Activated naive CD4-positive, alpha-beta T cell treated with anti-CD3 and anti-CD28 coated beads, Interleukin-2, amount 50 U/mL, for 24 hours (primary cell): Measurements from ENCODE around the gene ANKH.
"Not testable (repeated sequence)": the region's sequence is repeated elsewhere in the genome, so short reads cannot be mapped to it uniquely, and the experiment has no call there.

Source experiments
- H3K27ac Mint-ChIP-seq: one replicate; pipeline ENCODE4 v1.8.0; 2021; ENCODE audit warnings: mild to moderate bottlenecking, mixed read lengths
- H3K27me3 Mint-ChIP-seq: one replicate; pipeline ENCODE4 v1.8.0; 2021; ENCODE audit warnings: mixed read lengths
- H3K36me3 Mint-ChIP-seq: one replicate; pipeline ENCODE4 v1.8.0; 2021; ENCODE audit warnings: mixed read lengths
- H3K4me1 Mint-ChIP-seq: one replicate; pipeline ENCODE4 v1.8.0; 2021; ENCODE audit warnings: mixed read lengths
- H3K4me3 Mint-ChIP-seq: one replicate; pipeline ENCODE4 v1.8.0; 2021; ENCODE audit warnings: mild to moderate bottlenecking, mixed read lengths
- H3K9me3 Mint-ChIP-seq: one replicate; pipeline ENCODE4 v1.8.0; 2021; ENCODE audit warnings: mixed read lengths

Gene ANKH

GRCh38 chr5:14810282-14810681, 61.3 kb downstream of the ANKH start:
- peaks cover 10% of the 10 kb centered on the region for H3K36me3 Mint-ChIP-seq
- peak overlapping the region; percentile 84 for H3K4me3 Mint-ChIP-seq
- H3K27ac Mint-ChIP-seq, result peak overlapping the region; percentile 90
- no peaks in the 10 kb centered on the region for H3K27me3 Mint-ChIP-seq
- H3K4me1 Mint-ChIP-seq, result peaks cover 81% of the 10 kb centered on the region
- no peaks in the 10 kb centered on the region for H3K9me3 Mint-ChIP-seq

GRCh38 chr5:14809369-14810155, 62.0 kb downstream of the ANKH start:
- Mint-ChIP-seq H3K36me3 (peaks cover 14% of the 10 kb centered on the region), H3K4me3 (peak overlapping the region; percentile 84), H3K27me3 (no peaks in the 10 kb centered on the region), H3K27ac (peak overlapping the region; percentile 90), H3K9me3 (no peaks in the 10 kb centered on the region), H3K4me1 (peaks cover 81% of the 10 kb centered on the region)

- H3K36me3 Mint-ChIP-seq, result peaks cover 14% of the 10 kb centered on the region
- no peaks in the 10 kb centered on the region for H3K9me3 Mint-ChIP-seq
- H3K4me1 Mint-ChIP-seq, result peaks cover 76% of the 10 kb centered on the region
- H3K27ac Mint-ChIP-seq, result peak overlapping the region; percentile 59
- H3K27me3 Mint-ChIP-seq, result no peaks in the 10 kb centered on the region
- no peak overlapping the region for H3K4me3 Mint-ChIP-seq
Observed at GRCh38 chr5:14807471-14807870, 64.1 kb downstream of the ANKH start.

- Mint-ChIP-seq H3K9me3 (no peaks in the 10 kb centered on the region), H3K4me1 (peaks cover 78% of the 10 kb centered on the region), H3K36me3 (peaks cover 17% of the 10 kb centered on the region), H3K4me3 (no peak overlapping the region), H3K27me3 (no peaks in the 10 kb centered on the region), H3K27ac (no peak overlapping the region)
Observed at GRCh38 chr5:14806456-14806855, 65.1 kb downstream of the ANKH start.

- Mint-ChIP-seq H3K4me3 (no peak overlapping the region), H3K27ac (no peak overlapping the region), H3K36me3 (peaks cover 19% of the 10 kb centered on the region), H3K27me3 (no peaks in the 10 kb centered on the region), H3K9me3 (no peaks in the 10 kb centered on the region), H3K4me1 (peaks cover 86% of the 10 kb centered on the region)
Observed at GRCh38 chr5:14802541-14802940, 69.0 kb downstream of the ANKH start.

- H3K9me3 Mint-ChIP-seq, result no peaks in the 10 kb centered on the region
- H3K36me3 Mint-ChIP-seq, result peaks cover 19% of the 10 kb centered on the region
- peaks cover 87% of the 10 kb centered on the region for H3K4me1 Mint-ChIP-seq
- H3K27me3 Mint-ChIP-seq, result no peaks in the 10 kb centered on the region
- H3K27ac Mint-ChIP-seq, result no peak overlapping the region
- H3K4me3 Mint-ChIP-seq, result no peak overlapping the region
Observed at GRCh38 chr5:14801792-14802191, 69.8 kb downstream of the ANKH start.

- not testable (repeated sequence) for H3K4me3 Mint-ChIP-seq, H3K27ac Mint-ChIP-seq, H3K9me3 Mint-ChIP-seq, H3K27me3 Mint-ChIP-seq
- peaks cover 13% of the 10 kb centered on the region for H3K36me3 Mint-ChIP-seq
- H3K4me1 Mint-ChIP-seq, result peaks cover 85% of the 10 kb centered on the region
Observed at GRCh38 chr5:14797385-14797784, 74.2 kb downstream of the ANKH start.

- H3K27ac Mint-ChIP-seq, result no peak overlapping the region
- H3K4me3 Mint-ChIP-seq, result no peak overlapping the region
- no peaks in the 10 kb centered on the region for H3K27me3 Mint-ChIP-seq
- H3K9me3 Mint-ChIP-seq, result no peaks in the 10 kb centered on the region
- H3K36me3 Mint-ChIP-seq, result peaks cover 20% of the 10 kb centered on the region
- H3K4me1 Mint-ChIP-seq, result peaks cover 87% of the 10 kb centered on the region
Observed at GRCh38 chr5:14794583-14795230, 76.9 kb downstream of the ANKH start.

GRCh38 chr5:14793851-14794250, 77.7 kb downstream of the ANKH start:
- H3K4me1 Mint-ChIP-seq, result peaks cover 82% of the 10 kb centered on the region
- H3K27me3 Mint-ChIP-seq, result no peaks in the 10 kb centered on the region
- H3K4me3 Mint-ChIP-seq, result no peak overlapping the region

GRCh38 chr5:14790911-14791310, 80.7 kb downstream of the ANKH start:
- Mint-ChIP-seq H3K27ac (peak overlapping the region; percentile 60), H3K4me3 (no peak overlapping the region), H3K9me3 (no peaks in the 10 kb centered on the region), H3K36me3 (peaks cover 16% of the 10 kb centered on the region), H3K27me3 (no peaks in the 10 kb centered on the region), H3K4me1 (peaks cover 81% of the 10 kb centered on the region)

More at GRCh38 chr5:14793851-14794250, 77.7 kb downstream of the ANKH start:
- peaks cover 20% of the 10 kb centered on the region for H3K36me3 Mint-ChIP-seq
- no peaks in the 10 kb centered on the region for H3K9me3 Mint-ChIP-seq
- H3K27ac Mint-ChIP-seq, result no peak overlapping the region

GRCh38 chr5:14790220-14790619, 81.4 kb downstream of the ANKH start:
- Mint-ChIP-seq H3K9me3 (no peaks in the 10 kb centered on the region), H3K27ac (peak overlapping the region; percentile 33), H3K36me3 (peaks cover 18% of the 10 kb centered on the region), H3K4me1 (peaks cover 79% of the 10 kb centered on the region), H3K4me3 (peak overlapping the region; percentile 43), H3K27me3 (no peaks in the 10 kb centered on the region)

- H3K27ac Mint-ChIP-seq, result no peak overlapping the region
- no peaks in the 10 kb centered on the region for H3K9me3 Mint-ChIP-seq
- H3K4me3 Mint-ChIP-seq, result no peak overlapping the region
- H3K4me1 Mint-ChIP-seq, result peaks cover 73% of the 10 kb centered on the region
- H3K27me3 Mint-ChIP-seq, result no peaks in the 10 kb centered on the region
- H3K36me3 Mint-ChIP-seq, result peaks cover 20% of the 10 kb centered on the region
Observed at GRCh38 chr5:14787801-14788579, 83.6 kb downstream of the ANKH start.

- H3K36me3 Mint-ChIP-seq, result peaks cover 30% of the 10 kb centered on the region
- H3K4me1 Mint-ChIP-seq, result peaks cover 77% of the 10 kb centered on the region
- no peaks in the 10 kb centered on the region for H3K27me3 Mint-ChIP-seq
- no peak overlapping the region for H3K4me3 Mint-ChIP-seq
- no peaks in the 10 kb centered on the region for H3K9me3 Mint-ChIP-seq
- peak overlapping the region; percentile 39 for H3K27ac Mint-ChIP-seq
Observed at GRCh38 chr5:14783691-14784090, 87.9 kb downstream of the ANKH start.

GRCh38 chr5:14782591-14782990, 89.0 kb downstream of the ANKH start:
- H3K9me3 Mint-ChIP-seq, result no peaks in the 10 kb centered on the region
- no peaks in the 10 kb centered on the region for H3K27me3 Mint-ChIP-seq
- peaks cover 34% of the 10 kb centered on the region for H3K36me3 Mint-ChIP-seq
- peaks cover 79% of the 10 kb centered on the region for H3K4me1 Mint-ChIP-seq
- H3K4me3 Mint-ChIP-seq, result no peak overlapping the region
- H3K27ac Mint-ChIP-seq, result no peak overlapping the region

- H3K9me3 Mint-ChIP-seq, result no peaks in the 10 kb centered on the region
- no peak overlapping the region for H3K27ac Mint-ChIP-seq
- H3K36me3 Mint-ChIP-seq, result peaks cover 32% of the 10 kb centered on the region
- H3K27me3 Mint-ChIP-seq, result no peaks in the 10 kb centered on the region
- peaks cover 76% of the 10 kb centered on the region for H3K4me1 Mint-ChIP-seq
- no peak overlapping the region for H3K4me3 Mint-ChIP-seq
Observed at GRCh38 chr5:14781106-14781505, 90.5 kb downstream of the ANKH start.

- H3K27me3 Mint-ChIP-seq, result no peaks in the 10 kb centered on the region
- peaks cover 78% of the 10 kb centered on the region for H3K4me1 Mint-ChIP-seq
- H3K4me3 Mint-ChIP-seq, result no peak overlapping the region
- H3K9me3 Mint-ChIP-seq, result no peaks in the 10 kb centered on the region
- H3K27ac Mint-ChIP-seq, result no peak overlapping the region
- peaks cover 35% of the 10 kb centered on the region for H3K36me3 Mint-ChIP-seq
Observed at GRCh38 chr5:14779975-14780374, 91.6 kb downstream of the ANKH start.
